ENCODE data around the gene GHR.

GRCh38 chr5:42628821-42629220, 205.6 kb downstream of the GHR start:
- TF ChIP-seq, protein P1, sequence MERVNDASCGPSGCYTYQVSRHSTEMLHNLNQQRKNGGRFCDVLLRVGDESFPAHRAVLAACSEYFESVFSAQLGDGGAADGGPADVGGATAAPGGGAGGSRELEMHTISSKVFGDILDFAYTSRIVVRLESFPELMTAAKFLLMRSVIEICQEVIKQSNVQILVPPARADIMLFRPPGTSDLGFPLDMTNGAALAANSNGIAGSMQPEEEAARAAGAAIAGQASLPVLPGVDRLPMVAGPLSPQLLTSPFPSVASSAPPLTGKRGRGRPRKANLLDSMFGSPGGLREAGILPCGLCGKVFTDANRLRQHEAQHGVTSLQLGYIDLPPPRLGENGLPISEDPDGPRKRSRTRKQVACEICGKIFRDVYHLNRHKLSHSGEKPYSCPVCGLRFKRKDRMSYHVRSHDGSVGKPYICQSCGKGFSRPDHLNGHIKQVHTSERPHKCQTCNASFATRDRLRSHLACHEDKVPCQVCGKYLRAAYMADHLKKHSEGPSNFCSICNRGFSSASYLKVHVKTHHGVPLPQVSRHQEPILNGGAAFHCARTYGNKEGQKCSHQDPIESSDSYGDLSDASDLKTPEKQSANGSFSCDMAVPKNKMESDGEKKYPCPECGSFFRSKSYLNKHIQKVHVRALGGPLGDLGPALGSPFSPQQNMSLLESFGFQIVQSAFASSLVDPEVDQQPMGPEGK (CRISPR knock-in tag; IDR thresholded peaks at IDR 0.05; ENCODE audit: borderline replicate concordance): no peak
- TF ChIP-seq ESRRG (CRISPR knock-in tag; IDR thresholded peaks at IDR 0.05) (no peak), ZNF70 (CRISPR knock-in tag; IDR thresholded peaks at IDR 0.05) (no peak), ARNTL (CRISPR knock-in tag; IDR thresholded peaks at IDR 0.05; ENCODE audit: borderline replicate concordance, low read depth) (no peak), GLIS3 (CRISPR knock-in tag; IDR thresholded peaks at IDR 0.05) (no peak), ZNF565 (CRISPR knock-in tag; conservative IDR thresholded peaks at IDR 0.05; ENCODE audit: low read depth) (no peak), CSDC2 (CRISPR knock-in tag; IDR thresholded peaks at IDR 0.05) (no peak)
- TF ChIP-seq, protein P2, sequence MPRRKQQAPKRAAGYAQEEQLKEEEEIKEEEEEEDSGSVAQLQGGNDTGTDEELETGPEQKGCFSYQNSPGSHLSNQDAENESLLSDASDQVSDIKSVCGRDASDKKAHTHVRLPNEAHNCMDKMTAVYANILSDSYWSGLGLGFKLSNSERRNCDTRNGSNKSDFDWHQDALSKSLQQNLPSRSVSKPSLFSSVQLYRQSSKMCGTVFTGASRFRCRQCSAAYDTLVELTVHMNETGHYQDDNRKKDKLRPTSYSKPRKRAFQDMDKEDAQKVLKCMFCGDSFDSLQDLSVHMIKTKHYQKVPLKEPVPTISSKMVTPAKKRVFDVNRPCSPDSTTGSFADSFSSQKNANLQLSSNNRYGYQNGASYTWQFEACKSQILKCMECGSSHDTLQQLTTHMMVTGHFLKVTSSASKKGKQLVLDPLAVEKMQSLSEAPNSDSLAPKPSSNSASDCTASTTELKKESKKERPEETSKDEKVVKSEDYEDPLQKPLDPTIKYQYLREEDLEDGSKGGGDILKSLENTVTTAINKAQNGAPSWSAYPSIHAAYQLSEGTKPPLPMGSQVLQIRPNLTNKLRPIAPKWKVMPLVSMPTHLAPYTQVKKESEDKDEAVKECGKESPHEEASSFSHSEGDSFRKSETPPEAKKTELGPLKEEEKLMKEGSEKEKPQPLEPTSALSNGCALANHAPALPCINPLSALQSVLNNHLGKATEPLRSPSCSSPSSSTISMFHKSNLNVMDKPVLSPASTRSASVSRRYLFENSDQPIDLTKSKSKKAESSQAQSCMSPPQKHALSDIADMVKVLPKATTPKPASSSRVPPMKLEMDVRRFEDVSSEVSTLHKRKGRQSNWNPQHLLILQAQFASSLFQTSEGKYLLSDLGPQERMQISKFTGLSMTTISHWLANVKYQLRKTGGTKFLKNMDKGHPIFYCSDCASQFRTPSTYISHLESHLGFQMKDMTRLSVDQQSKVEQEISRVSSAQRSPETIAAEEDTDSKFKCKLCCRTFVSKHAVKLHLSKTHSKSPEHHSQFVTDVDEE (CRISPR knock-in tag; IDR thresholded peaks at IDR 0.05): no peak
